ENCODE results near the gene TTLL11.

Gene TTLL11

GRCh38 chr9:121849554-121849953 lies 243.6 kb downstream of the TTLL11 start:
- no peak for TF ChIP-seq GATA3 (IDR thresholded peaks at IDR 0.05; ENCODE audit: low read depth, low read length)
- no peak for TF ChIP-seq GATA2 (IDR thresholded peaks at IDR 0.05; ENCODE audit: low read depth, low read length)

- TF ChIP-seq GATA2 (IDR thresholded peaks at IDR 0.05; ENCODE audit: low read depth, low read length) (no peak), GATA3 (IDR thresholded peaks at IDR 0.05; ENCODE audit: low read depth, low read length) (no peak)
These were observed 248.5 kb downstream of the TTLL11 start for GRCh38 chr9:121844562-121844961.

- TF ChIP-seq GATA3 (IDR thresholded peaks at IDR 0.05; ENCODE audit: low read depth, low read length) (no peak), GATA2 (IDR thresholded peaks at IDR 0.05; ENCODE audit: low read depth, low read length) (no peak; the same call in 1 of the 2 replicates)
These were observed 249.0 kb downstream of the TTLL11 start for GRCh38 chr9:121844098-121844497.

DNA sequence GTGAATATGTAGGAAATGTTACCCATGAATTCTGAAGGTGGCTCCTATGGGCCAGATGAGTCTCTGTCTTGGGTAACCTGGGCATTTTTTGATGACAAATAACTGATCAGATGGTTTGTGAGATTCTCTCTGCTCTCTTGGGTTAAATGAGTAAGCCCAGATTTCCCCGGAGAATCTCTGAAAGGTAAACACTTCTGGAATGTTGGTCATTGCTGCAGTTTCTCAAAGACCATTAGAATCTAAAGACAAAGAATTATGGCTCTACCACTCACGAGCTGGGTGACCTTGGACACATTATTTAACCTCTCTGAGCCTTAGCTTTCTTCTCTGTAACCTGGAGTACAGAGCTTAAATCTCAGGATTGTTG lies 250.5 kb downstream of the TTLL11 start:
- no peak for TF ChIP-seq GATA3 (IDR thresholded peaks at IDR 0.05; ENCODE audit: low read depth, low read length)
- TF ChIP-seq GATA2 (IDR thresholded peaks at IDR 0.05; ENCODE audit: low read depth, low read length): no peak

DNA sequence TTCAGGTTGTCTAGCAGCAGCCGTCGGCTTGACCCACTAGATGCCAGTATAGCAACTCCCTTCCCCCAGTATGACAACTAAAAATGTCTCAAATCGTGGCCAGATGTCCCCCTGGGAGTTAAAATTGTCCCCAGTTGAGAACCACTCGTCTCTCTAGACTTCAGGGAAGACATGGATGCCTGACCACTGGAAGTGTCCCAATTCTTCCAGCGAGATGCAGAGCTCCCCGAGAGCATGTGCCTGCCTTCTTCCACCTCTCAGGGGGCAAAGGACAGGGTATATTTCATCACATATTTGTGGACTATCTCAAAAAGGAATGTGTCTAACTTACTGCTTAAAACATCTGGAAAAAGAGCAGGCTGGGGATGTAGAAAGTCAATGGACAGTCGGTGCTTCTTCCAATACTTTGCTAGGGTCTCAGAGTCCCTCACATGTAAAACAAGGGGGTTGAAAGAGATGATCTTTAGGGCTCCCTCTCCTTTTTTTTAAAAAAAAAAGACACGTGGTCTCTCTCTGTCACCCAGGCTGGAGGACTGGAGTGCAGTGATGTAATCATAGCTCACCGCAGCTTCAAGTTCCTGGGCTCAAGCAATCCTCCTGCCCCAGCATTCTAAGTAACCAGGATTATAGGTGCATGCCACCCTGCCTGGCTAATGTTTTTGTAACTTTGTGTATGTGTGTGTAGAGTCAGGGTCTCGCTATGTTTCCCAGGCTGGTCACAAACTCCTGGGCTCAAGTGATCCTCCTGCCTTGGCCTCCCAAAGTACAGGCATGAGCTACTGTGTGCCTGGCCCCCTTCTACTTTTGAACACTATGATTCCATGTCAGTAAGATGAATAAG lies 251.1 kb downstream of the TTLL11 start:
- TF ChIP-seq GATA2 (IDR thresholded peaks at IDR 0.05; ENCODE audit: low read depth, low read length) (no peak), GATA3 (IDR thresholded peaks at IDR 0.05; ENCODE audit: low read depth, low read length) (no peak)

DNA sequence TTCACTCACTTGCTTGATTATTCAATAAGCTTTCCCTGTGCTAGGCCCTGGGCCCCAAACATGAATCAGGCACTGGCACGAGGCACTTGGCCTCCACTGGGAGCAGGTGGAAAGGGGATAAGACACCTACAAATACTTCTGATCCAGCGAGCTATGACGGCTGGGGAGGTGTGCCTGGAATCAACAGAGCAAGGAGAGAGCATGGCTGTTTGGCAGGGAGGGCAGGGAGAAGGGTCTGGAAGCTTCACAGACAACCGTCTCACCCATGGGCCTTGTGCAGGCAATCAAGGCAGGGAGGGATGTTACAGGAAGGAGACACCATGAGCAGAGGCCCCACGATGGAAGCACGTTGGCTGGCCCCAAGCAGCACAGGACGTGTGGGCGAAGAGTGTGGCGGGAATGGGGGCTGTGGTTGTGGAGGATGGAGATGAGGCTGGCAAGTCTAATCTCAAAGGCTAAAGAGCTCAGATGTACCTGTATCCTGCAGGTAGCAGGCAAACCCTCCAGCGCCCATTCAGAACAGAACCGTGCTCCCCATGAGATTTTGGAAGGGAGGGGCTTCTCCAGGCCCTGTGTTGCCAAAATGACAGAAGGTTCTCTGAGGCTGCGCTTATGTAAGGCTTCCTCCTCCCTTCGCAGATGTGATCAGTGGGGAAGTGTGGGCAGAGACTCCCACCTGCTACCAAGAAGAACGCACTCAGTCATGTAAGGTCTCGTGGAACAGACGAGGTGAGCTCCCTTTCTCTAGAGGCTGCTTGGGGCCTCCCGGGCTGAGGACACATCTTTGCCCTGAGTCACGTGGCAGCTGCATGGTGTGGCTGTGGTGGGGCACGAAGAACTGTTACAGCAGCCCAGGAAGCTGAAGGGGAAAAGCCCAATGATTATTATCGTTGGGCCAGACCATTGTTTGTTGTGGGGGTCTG lies 252.0 kb downstream of the TTLL11 start:
- no peak for TF ChIP-seq GATA3 (IDR thresholded peaks at IDR 0.05; ENCODE audit: low read depth, low read length)
- no peak for TF ChIP-seq GATA2 (IDR thresholded peaks at IDR 0.05; ENCODE audit: low read depth, low read length)

GRCh38 chr9:121839726-121840500 lies 253.2 kb downstream of the TTLL11 start:
- TF ChIP-seq GATA2 (IDR thresholded peaks at IDR 0.05; ENCODE audit: low read depth, low read length) (no peak), GATA3 (IDR thresholded peaks at IDR 0.05; ENCODE audit: low read depth, low read length) (no peak)

DNA sequence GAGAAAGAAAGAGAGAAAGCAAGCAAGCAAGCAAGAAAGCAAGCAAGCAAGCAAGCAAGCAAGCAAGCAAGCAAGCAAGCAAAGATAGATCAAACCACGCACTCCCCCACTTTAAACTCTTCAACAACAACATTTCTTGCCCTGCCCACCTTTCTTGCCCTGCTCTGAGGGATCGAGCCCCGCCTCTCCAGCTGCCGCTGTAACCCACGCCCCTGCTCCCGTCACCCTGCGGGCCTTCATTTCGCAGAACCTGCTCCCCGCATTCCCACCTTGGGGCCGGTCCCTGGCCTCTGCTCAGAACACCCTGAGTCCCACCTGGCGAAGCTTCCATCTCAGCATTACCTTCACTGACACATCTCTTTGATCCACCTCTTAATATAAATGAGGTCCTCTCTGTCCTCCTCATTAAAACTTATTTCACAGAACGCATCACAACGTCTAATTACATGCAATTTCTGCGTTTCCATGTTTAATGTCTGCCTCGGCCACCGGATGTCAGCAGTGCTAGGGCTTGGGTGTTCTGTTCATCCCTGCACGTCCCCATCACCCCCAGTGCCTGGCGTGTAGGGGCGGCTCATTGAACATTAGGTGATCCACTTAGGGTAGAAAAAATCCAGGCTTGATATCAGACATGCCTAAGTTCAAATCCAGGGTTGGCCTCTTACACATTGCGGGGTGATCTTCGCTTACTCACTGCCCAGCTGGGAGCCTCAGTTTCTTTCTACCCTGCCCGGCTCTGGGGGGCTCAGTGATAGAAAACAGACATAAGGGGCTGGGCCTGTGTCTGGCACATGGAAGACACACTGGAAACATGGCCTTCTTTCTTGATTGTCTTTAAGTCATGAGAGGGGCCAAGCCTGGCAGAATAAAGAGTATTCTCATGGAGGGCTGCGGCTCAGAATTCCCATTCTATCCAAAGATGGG lies 254.1 kb downstream of the TTLL11 start:
- no peak for TF ChIP-seq GATA3 (IDR thresholded peaks at IDR 0.05; ENCODE audit: low read depth, low read length)
- no peak for TF ChIP-seq GATA2 (IDR thresholded peaks at IDR 0.05; ENCODE audit: low read depth, low read length)

DNA sequence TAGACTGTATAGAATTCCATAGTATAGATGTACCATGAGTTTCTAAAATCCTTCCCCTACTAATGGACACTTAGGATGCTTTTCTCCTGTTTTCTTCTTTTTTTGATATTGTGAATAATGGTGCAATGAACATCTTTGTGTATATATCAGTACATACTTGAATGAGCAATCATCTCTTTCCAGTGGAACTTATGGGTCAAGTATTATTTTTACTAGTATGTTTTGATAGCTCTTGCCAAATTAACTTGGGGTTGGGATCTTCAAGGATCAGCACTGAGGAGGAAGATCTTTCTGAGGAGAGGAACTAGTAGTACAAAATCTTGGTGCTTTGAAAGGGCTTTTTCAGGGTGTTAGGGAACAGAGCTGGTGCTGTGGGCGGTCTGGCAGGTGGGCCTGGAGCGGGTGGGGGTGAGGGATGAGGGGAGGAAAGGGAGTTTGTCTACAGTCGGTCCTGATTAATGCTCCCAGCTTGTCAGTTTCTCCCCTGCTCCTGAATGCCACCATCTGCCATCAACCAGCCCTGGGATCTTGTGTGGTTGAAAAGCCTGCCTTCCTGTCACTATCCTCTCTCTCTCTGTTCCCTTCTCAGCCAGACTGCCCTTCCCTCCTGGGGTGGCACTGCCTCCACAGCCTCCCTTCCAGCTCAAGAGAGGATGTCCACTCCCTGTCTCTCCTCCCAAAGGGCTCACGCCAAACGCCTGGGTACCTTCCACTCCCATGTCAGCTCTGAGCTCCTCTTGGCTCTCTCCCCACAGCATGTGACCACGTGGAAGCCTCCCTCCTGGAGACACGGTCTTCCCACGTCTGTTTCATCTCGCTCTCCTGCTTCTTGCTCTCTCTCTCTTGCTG lies 255.8 kb downstream of the TTLL11 start:
- TF ChIP-seq GATA2 (IDR thresholded peaks at IDR 0.05; ENCODE audit: low read depth, low read length) (no peak), GATA3 (IDR thresholded peaks at IDR 0.05; ENCODE audit: low read depth, low read length) (no peak)

DNA sequence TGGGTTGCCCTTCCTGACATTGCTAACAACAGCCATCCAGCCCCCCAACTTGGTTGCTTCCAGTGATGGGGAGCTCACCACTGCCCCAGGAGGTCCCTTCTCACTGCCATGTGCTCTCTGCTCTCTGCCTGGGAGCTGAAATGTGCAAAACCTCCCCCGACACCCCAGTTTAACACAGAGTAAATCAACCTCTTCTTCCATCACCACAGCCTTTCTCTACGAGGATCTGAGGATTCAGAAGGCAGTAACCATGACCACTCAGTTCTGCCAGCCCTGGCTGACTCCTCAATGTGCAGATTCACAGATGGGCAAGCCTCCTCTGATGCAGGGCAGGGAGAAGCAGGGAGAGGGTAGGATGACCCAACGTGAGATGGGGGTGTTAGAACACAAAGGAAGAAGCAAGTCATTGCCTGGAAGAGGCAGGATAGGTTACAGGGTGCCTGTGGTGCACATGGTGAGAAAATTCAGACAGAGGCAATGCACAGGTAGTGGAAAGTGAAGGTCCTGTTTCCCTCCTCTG lies 256.7 kb downstream of the TTLL11 start:
- no peak for TF ChIP-seq GATA3 (IDR thresholded peaks at IDR 0.05; ENCODE audit: low read depth, low read length)
- no peak for TF ChIP-seq GATA2 (IDR thresholded peaks at IDR 0.05; ENCODE audit: low read depth, low read length)

DNA sequence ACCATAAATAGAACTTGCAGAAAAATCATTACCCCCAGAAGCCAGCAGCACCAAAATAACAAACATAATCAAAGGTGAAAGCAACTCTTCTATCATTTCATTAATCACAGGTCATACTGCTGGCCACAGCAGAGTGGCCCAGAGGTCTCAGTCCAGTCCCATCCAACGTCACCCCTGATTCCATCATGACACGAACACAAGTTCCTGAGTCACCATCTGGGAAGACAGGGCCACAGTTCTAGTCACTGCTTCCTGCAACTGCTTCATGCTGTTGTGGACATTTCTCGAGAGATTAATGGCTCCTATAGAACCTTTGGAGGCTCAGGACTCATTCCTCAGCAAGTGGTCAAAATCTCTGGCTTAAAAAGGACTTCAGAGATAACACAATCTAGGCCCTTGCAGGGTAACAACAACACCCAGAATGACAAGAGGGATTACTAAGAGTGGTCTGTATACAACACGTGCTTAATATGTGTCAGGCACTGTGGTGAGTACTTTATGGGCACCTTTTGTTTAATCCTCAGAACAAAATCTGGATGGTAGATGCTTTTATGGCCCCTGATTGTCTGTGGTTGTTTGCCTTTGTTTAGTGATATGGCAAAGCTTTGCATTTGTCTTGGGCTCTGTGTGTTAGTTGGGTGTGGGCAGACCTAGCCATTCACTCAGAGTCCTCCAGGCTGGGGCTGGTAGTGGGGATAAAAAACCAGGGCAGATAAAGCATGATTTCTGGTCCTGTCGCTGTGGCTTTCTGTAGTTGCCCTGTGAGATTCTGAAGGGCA lies 257.3 kb downstream of the TTLL11 start:
- no peak for TF ChIP-seq GATA2 (IDR thresholded peaks at IDR 0.05; ENCODE audit: low read depth, low read length)
- no peak for TF ChIP-seq GATA3 (IDR thresholded peaks at IDR 0.05; ENCODE audit: low read depth, low read length)

Measured in SH-SY5Y (cell line).